Hepatocyte (in vitro differentiated cells): ENCODE measurements around the gene SHISAL2A.

Experiments
- CTCF ChIP-seq: fragments of 200-600 bp; sonication (generic); IDR thresholded peaks from 2 replicates; pipeline ENCODE4 v1.5.1; 2016; ENCODE audit warnings: antibody characterized with exemption, mild to moderate bottlenecking; ENCODE audit not compliant: poor library complexity
- EZH2 ChIP-seq: fragments of 200-600 bp; sonication (generic); IDR thresholded peaks from 2 replicates; pipeline ENCODE4 v1.6.1; 2016; ENCODE audit warnings: antibody characterized with exemption, mild to moderate bottlenecking, borderline replicate concordance
- EZH2phosphoT487 ChIP-seq: fragments of 200-600 bp; sonication (generic); IDR thresholded peaks from one replicate; pipeline ENCODE4 v1.6.1; 2018; ENCODE audit warnings: antibody characterized with exemption, mild to moderate bottlenecking, low read depth, moderate library complexity; ENCODE audit not compliant: unreplicated experiment, severe bottlenecking

DNA sequence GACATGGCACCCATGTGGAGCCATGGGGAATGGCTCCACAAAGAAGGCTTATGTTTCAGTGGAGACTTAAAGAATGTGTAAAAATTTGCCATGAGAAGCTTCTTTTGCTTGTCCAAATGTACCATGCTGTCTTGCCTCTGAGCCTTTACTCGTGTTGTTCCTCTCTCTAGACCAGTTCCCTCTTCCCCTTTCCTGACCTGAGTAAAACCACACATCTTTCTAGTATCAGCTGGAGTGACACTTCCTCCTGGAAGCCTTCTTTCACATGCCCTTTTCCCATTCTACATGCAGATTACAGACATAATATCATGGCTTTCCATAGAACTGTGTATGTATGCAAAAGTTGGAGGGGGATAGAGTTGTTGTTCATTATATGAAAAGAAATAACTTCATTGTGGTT lies 44.4 kb upstream of the SHISAL2A start:
- TF ChIP-seq CTCF: no peak
- TF ChIP-seq EZH2: no peak
- no peak for TF ChIP-seq EZH2phosphoT487
